K562 (cell line): Measurements from ENCODE around the gene FXYD4. TPM values are rescaled to one million over a fixed set of nuclear protein-coding genes. Genes with fewer than 3 reads are reported as not detected.
A peak's percentile ranks its signal among the peaks of the same experiment; 100 is the strongest.

Experiments used
- ARID1B ChIP-seq: fragments of 450-650 bp; IDR thresholded peaks from 2 replicates; pipeline ENCODE4 v1.6.1; 2016; ENCODE audit warnings: antibody characterized with exemption, mild to moderate bottlenecking, inconsistent platforms
- ARID2 ChIP-seq: fragments of 450-650 bp; IDR thresholded peaks from 2 replicates; pipeline ENCODE4 v1.6.1; 2017; ENCODE audit warnings: antibody characterized with exemption, mild to moderate bottlenecking
- CXXC5 ChIP-seq: fragments of 250-450 bp; sonication (Bioruptor Pico); IDR thresholded peaks from 2 replicates; pipeline ENCODE4 v1.8.0; 2022; ENCODE audit warnings: inconsistent platforms, mild to moderate bottlenecking, moderate library complexity
- HNRNPLL ChIP-seq: fragments of 200-400 bp; formaldehyde crosslinking; IDR thresholded peaks from 2 replicates; pipeline ENCODE4 v1.6.1; 2017; ENCODE audit warnings: low read length, low read depth, mild to moderate bottlenecking; ENCODE audit not compliant: poor library complexity, severe bottlenecking
- MYBL2 ChIP-seq, 2 experiments: fragments of 450-650 bp in 1 of 2; sonication (generic) in 1 of 2; formaldehyde crosslinking in 1 of 2; IDR thresholded peaks; 2 replicates each; pipeline versions ENCODE4 v1.6.1 to v1.8.1; 2017 to 2022; ENCODE audit warnings: borderline replicate concordance in 1 of 2, inconsistent platforms in 1 of 2, low read depth in 1 of 2, mild to moderate bottlenecking in 1 of 2, missing genetic modification reagents in 1 of 2, moderate library complexity in 1 of 2
- NR2C1 ChIP-seq, 2 experiments: fragments of 450-650 bp; IDR thresholded peaks; 2 replicates each; pipeline ENCODE4 v1.6.1; 2017; ENCODE audit warnings: mild to moderate bottlenecking in 2 of 2, antibody characterized with exemption in 1 of 2, inconsistent platforms in 1 of 2, missing compliant biosample characterization in 1 of 2, missing genetic modification characterization in 1 of 2
- PHTF2 ChIP-seq: fragments of 250-450 bp; sonication (Bioruptor Pico); IDR thresholded peaks from 2 replicates; pipeline ENCODE4 v1.5.0; 2021; ENCODE audit warnings: mild to moderate bottlenecking
- RBBP5 ChIP-seq: fragments of 200-600 bp; sonication (generic); IDR thresholded peaks from 2 replicates; pipeline ENCODE4 v1.6.1; 2012; ENCODE audit warnings: borderline replicate concordance, mild to moderate bottlenecking, low read length, control low read depth, inconsistent platforms; ENCODE audit not compliant: insufficient read depth, poor library complexity, severe bottlenecking
- SIN3A ChIP-seq, 2 experiments: fragments of 150-350 bp in 1 of 2; IDR thresholded peaks; 2 replicates each; pipeline ENCODE4 v1.6.1; 2011 to 2016; ENCODE audit warnings: borderline replicate concordance in 2 of 2, low read depth in 2 of 2, low read length in 2 of 2, mild to moderate bottlenecking in 2 of 2, moderate library complexity in 2 of 2; ENCODE audit not compliant: control insufficient read depth in 1 of 2
- SRSF3 ChIP-seq: fragments of 200-400 bp; formaldehyde crosslinking; IDR thresholded peaks from 2 replicates; pipeline ENCODE4 v1.6.1; 2016; ENCODE audit warnings: mild to moderate bottlenecking, low read length, moderate library complexity; ENCODE audit not compliant: insufficient read depth
- TEAD4 ChIP-seq, 2 experiments: sonication (generic) in 1 of 2; formaldehyde crosslinking in 1 of 2; IDR thresholded peaks; 2 replicates each; pipeline versions ENCODE4 v1.6.1 to v1.8.0; 2012 to 2022; ENCODE audit warnings: borderline replicate concordance in 1 of 2, inconsistent platforms in 1 of 2, low read length in 1 of 2, mild to moderate bottlenecking in 1 of 2, missing genetic modification reagents in 1 of 2
- ZNF133 ChIP-seq: fragments of 250-450 bp; sonication (Bioruptor Pico); IDR thresholded peaks from 2 replicates; pipeline ENCODE4 v1.4.0; 2020; ENCODE audit warnings: mild to moderate bottlenecking
- ZZZ3 ChIP-seq: fragments of 450-650 bp; IDR thresholded peaks from 2 replicates; pipeline ENCODE4 v1.6.1; 2016; ENCODE audit warnings: antibody characterized with exemption, mild to moderate bottlenecking, moderate library complexity
- polyA plus RNA-seq, 8 experiments: library from polyadenylated mRNA; depleted of rRNA in 4 of 8; stranded (reverse) in 5 of 8; unstranded in 3 of 8; fragments of >200 nt; fragmentation: Nextera tagmentation in 2 of 8; fragmentation: Illumina TruSeq in 1 of 8; extraction: Ambion mirVana in 2 of 8; extraction: Trizol in 1 of 8; gene quantifications; 2 replicates each; pipeline versions ENCODE4 v1.2.1 to v1.2.3, GENCODE V29; 2011 to 2014; ENCODE audit warnings: inconsistent platforms in 1 of 8, missing spikeins in 1 of 8
- total RNA-seq, 7 experiments: library from RNA; depleted of rRNA in 6 of 7; stranded (reverse); fragments of >200 nt in 6 of 7; fragmentation: Illumina TruSeq in 2 of 7; extraction: Trizol in 2 of 7; gene quantifications; 2 replicates each; pipeline versions ENCODE4 v1.2.1 to v1.2.3, GENCODE V29; 2011 to 2021; ENCODE audit warnings: low replicate concordance in 1 of 7
- TF ChIP-seq, protein P1 (sequence below): sonication (generic); formaldehyde crosslinking; IDR thresholded peaks from 2 replicates; pipeline ENCODE4 v1.8.0; 2023; ENCODE audit warnings: mild to moderate bottlenecking, missing genetic modification reagents
- TF ChIP-seq, protein P2 (sequence below): IDR thresholded peaks from 2 replicates; pipeline ENCODE4 v1.6.1; 2014; ENCODE audit warnings: antibody characterized with exemption
- TF ChIP-seq, protein P3 (sequence below): sonication (generic); formaldehyde crosslinking; IDR thresholded peaks from 2 replicates; pipeline ENCODE4 v1.8.0; 2022; ENCODE audit warnings: mild to moderate bottlenecking, low read depth, missing genetic modification reagents
- TF ChIP-seq, protein P4 (sequence below): fragments of 250-450 bp; sonication (Bioruptor Pico); IDR thresholded peaks from 2 replicates; pipeline ENCODE4 v1.5.0; 2022; ENCODE audit warnings: mild to moderate bottlenecking

The FXYD4 gene
- total and polyA plus RNA-seq, 9 of the 15 experiments (the other 6 are each of a cell fraction or from before 2014, with no cell fraction given) = not detected

DNA sequence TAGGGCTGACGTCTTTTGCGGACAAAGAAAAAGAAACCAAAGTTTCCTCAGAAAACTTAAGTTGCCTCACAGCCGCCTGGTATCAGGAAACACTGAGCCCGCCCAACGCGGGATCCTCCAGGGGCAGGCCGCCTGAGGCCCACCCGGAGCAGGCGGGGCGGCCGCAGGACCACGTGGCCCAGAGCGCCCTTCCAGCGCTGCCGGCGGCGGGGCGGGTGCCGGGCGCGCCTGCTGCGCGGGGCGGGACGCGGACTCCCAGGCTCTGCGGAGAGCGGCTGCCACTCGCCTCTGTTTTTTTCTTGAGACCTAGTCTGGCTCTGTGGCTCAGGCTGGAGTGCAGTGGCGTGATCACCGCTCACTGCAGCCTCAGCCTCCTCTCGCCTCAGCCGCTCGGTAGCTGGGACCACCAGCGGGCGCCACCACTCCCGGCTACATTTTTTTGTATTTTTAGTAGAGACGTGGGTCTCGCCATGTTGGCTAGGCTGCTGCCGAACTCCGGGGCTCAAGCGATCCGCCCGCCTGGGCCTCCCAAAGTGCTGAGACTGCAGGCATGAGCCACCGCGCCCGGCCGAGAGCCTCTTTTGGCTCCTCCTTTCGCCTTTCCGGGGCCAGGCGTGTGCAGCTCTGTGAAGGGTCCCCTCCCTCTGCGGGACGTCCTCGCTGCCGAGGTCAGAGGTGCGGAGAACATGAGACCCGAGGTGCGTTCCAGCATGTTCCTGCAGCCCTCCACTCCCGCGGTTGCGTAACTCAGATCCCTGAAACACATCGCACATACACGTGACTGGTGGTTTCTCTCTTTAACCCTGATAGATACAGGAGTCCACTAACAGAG is 49.1 kb downstream of the FXYD4 start (continued):
- TF ChIP-seq HNRNPLL = peak; percentile 51
- TF ChIP-seq SRSF3 = no peak
- peak; percentile 66 for TF ChIP-seq ARID1B
- no peak for TF ChIP-seq MYBL2 (IDR thresholded peaks at IDR 0.05; ENCODE audit: low read depth)
- no peak for TF ChIP-seq MYBL2 (CRISPR knock-in tag; IDR thresholded peaks at IDR 0.05; ENCODE audit: borderline replicate concordance)
- TF ChIP-seq, protein P1, sequence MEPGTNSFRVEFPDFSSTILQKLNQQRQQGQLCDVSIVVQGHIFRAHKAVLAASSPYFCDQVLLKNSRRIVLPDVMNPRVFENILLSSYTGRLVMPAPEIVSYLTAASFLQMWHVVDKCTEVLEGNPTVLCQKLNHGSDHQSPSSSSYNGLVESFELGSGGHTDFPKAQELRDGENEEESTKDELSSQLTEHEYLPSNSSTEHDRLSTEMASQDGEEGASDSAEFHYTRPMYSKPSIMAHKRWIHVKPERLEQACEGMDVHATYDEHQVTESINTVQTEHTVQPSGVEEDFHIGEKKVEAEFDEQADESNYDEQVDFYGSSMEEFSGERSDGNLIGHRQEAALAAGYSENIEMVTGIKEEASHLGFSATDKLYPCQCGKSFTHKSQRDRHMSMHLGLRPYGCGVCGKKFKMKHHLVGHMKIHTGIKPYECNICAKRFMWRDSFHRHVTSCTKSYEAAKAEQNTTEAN (CRISPR knock-in tag) = no peak
- peak; percentile 80 for TF ChIP-seq CXXC5 (CRISPR knock-in tag)
- no peak for TF ChIP-seq SIN3A (IDR thresholded peaks at IDR 0.05; ENCODE audit: borderline replicate concordance in 2 of 2, control insufficient read depth in 1 of 2, low read depth in 2 of 2, low read length in 2 of 2)
- TF ChIP-seq, protein P2, sequence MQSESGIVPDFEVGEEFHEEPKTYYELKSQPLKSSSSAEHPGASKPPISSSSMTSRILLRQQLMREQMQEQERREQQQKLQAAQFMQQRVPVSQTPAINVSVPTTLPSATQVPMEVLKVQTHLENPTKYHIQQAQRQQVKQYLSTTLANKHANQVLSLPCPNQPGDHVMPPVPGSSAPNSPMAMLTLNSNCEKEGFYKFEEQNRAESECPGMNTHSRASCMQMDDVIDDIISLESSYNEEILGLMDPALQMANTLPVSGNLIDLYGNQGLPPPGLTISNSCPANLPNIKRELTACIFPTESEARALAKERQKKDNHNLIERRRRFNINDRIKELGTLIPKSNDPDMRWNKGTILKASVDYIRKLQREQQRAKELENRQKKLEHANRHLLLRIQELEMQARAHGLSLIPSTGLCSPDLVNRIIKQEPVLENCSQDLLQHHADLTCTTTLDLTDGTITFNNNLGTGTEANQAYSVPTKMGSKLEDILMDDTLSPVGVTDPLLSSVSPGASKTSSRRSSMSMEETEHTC = no peak; the same call in 1 of the 2 replicates
- no peak for TF ChIP-seq ZNF133
- TF ChIP-seq ARID2 = 0 out of 2 replicates have a peak, but pooled peaks have one; percentile 38
- TF ChIP-seq PHTF2 (CRISPR knock-in tag) = no peak
- TF ChIP-seq, protein P3, sequence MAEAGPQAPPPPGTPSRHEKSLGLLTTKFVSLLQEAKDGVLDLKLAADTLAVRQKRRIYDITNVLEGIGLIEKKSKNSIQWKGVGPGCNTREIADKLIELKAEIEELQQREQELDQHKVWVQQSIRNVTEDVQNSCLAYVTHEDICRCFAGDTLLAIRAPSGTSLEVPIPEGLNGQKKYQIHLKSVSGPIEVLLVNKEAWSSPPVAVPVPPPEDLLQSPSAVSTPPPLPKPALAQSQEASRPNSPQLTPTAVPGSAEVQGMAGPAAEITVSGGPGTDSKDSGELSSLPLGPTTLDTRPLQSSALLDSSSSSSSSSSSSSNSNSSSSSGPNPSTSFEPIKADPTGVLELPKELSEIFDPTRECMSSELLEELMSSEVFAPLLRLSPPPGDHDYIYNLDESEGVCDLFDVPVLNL (CRISPR knock-in tag) = no peak
- TF ChIP-seq RBBP5 = peak; percentile 68
- peak; percentile 68 for TF ChIP-seq NR2C1 (IDR thresholded peaks at IDR 0.05)
- TF ChIP-seq NR2C1 (tag; IDR thresholded peaks at IDR 0.05) = peak; percentile 74
- no peak for TF ChIP-seq ZZZ3
- TF ChIP-seq, protein P4, sequence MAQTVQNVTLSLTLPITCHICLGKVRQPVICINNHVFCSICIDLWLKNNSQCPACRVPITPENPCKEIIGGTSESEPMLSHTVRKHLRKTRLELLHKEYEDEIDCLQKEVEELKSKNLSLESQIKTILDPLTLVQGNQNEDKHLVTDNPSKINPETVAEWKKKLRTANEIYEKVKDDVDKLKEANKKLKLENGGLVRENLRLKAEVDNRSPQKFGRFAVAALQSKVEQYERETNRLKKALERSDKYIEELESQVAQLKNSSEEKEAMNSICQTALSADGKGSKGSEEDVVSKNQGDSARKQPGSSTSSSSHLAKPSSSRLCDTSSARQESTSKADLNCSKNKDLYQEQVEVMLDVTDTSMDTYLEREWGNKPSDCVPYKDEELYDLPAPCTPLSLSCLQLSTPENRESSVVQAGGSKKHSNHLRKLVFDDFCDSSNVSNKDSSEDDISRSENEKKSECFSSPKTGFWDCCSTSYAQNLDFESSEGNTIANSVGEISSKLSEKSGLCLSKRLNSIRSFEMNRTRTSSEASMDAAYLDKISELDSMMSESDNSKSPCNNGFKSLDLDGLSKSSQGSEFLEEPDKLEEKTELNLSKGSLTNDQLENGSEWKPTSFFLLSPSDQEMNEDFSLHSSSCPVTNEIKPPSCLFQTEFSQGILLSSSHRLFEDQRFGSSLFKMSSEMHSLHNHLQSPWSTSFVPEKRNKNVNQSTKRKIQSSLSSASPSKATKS (CRISPR knock-in tag) = no peak
- TF ChIP-seq TEAD4 (IDR thresholded peaks at IDR 0.05; ENCODE audit: low read length) = no peak; the same call in 1 of the 2 replicates
- no peak for TF ChIP-seq TEAD4 (CRISPR knock-in tag; IDR thresholded peaks at IDR 0.05; ENCODE audit: borderline replicate concordance)
